Liver (tissue), 9 donors: ENCODE data around the gene BRIX1. TPM values are rescaled to one million over a fixed set of nuclear protein-coding genes. Genes with fewer than 3 reads are reported as not detected.

Experiments
- DNase-seq: peaks from one replicate; pipeline ENCODE4 v3.0.0-alpha.2; 2017; ENCODE audit warnings: low spot score
- H3K27ac ChIP-seq, 2 donors: one replicate each; pipeline ENCODE4 v1.7.0; 2013; ENCODE audit warnings: inconsistent platforms in 2 of 2, low read length in 2 of 2, control low read depth in 1 of 2, low read depth in 1 of 2, mild to moderate bottlenecking in 1 of 2
- H3K27me3 ChIP-seq, 4 donors: one replicate each; pipeline versions ENCODE4 v1.6.1 to v1.7.0; 2013; ENCODE audit warnings: low read length in 3 of 4, inconsistent platforms in 1 of 4, mild to moderate bottlenecking in 1 of 4, moderate library complexity in 1 of 4; ENCODE audit not compliant: control insufficient read depth in 4 of 4, insufficient read depth in 4 of 4
- H3K36me3 ChIP-seq, 4 donors: one replicate each; pipeline versions ENCODE4 v1.6.1 to v1.7.0; 2013; ENCODE audit warnings: low read length in 3 of 4, mild to moderate bottlenecking in 3 of 4, low read depth in 1 of 4, moderate library complexity in 1 of 4; ENCODE audit not compliant: control insufficient read depth in 4 of 4, insufficient read depth in 3 of 4
- H3K4me1 ChIP-seq, 4 donors: one replicate each; pipeline versions ENCODE4 v1.6.1 to v1.7.0; 2013; ENCODE audit warnings: low read length in 3 of 4, mild to moderate bottlenecking in 3 of 4, moderate library complexity in 1 of 4; ENCODE audit not compliant: control insufficient read depth in 4 of 4, insufficient read depth in 4 of 4
- H3K4me3 ChIP-seq, 3 donors: one replicate each; pipeline versions ENCODE4 v1.6.1 to v1.7.0; 2013; ENCODE audit warnings: low read length in 3 of 3, control low read depth in 1 of 3, low read depth in 1 of 3, mild to moderate bottlenecking in 1 of 3
- H3K9ac ChIP-seq, 2 donors: one replicate each; pipeline ENCODE4 v1.7.0; 2013; ENCODE audit warnings: low read length in 2 of 2, mild to moderate bottlenecking in 2 of 2, moderate library complexity in 2 of 2, control low read depth in 1 of 2, low read depth in 1 of 2
- H3K9me3 ChIP-seq, 4 donors: one replicate each; pipeline versions ENCODE4 v1.6.1 to v1.7.0; 2013; ENCODE audit warnings: low read length in 3 of 4; ENCODE audit not compliant: control insufficient read depth in 4 of 4
- EGR1 ChIP-seq, 2 donors: IDR thresholded peaks; 2 replicates each; pipeline ENCODE4 v1.6.1; 2016 to 2018; ENCODE audit warnings: antibody characterized with exemption in 2 of 2, low read depth in 2 of 2
- FOXA1 ChIP-seq: IDR thresholded peaks from 2 replicates; pipeline ENCODE4 v1.6.1; 2016; ENCODE audit warnings: antibody characterized with exemption
- HNF4A ChIP-seq, 2 donors: conservative IDR thresholded peaks; 2 replicates each; pipeline ENCODE4 v1.6.1; 2016; ENCODE audit warnings: antibody characterized with exemption in 2 of 2, mild to moderate bottlenecking in 2 of 2
- HNF4G ChIP-seq: IDR thresholded peaks from 2 replicates; pipeline ENCODE4 v1.6.1; 2016; ENCODE audit warnings: antibody characterized with exemption
- JUND ChIP-seq, 2 donors: IDR thresholded peaks; 2 replicates each; pipeline ENCODE4 v1.6.1; 2016; ENCODE audit warnings: antibody characterized with exemption in 2 of 2
- NR2F2 ChIP-seq: IDR thresholded peaks from 2 replicates; pipeline ENCODE4 v1.6.1; 2016; ENCODE audit warnings: antibody characterized with exemption
- RAD21 ChIP-seq, 2 donors: IDR thresholded peaks; 2 replicates each; pipeline ENCODE4 v1.6.1; 2016; ENCODE audit warnings: antibody characterized with exemption in 2 of 2, mild to moderate bottlenecking in 2 of 2
- TAF1 ChIP-seq: conservative IDR thresholded peaks from 2 replicates; pipeline ENCODE4 v1.6.1; 2016; ENCODE audit warnings: antibody characterized with exemption, mild to moderate bottlenecking
- YY1 ChIP-seq: IDR thresholded peaks from 2 replicates; pipeline ENCODE4 v1.6.1; 2016; ENCODE audit warnings: antibody characterized with exemption, mild to moderate bottlenecking
- WGBS: extraction: QIAGEN DNeasy Blood & Tissue Kit; methylation state at CpG from one replicate; pipeline ENCODE4 v1.1.7; 2013; 5-methylcytosine and 5-hydroxymethylcytosine counted together
- polyA plus RNA-seq, 2 donors: library from polyadenylated mRNA; stranded (reverse) in 1 of 2; unstranded in 1 of 2; fragments of 200-250 nt in 1 of 2; fragments of >200 nt in 1 of 2; fragmentation: Nextera tagmentation in 1 of 2; extraction: Ambion mirVana in 1 of 2; gene quantifications; one replicate each; pipeline versions ENCODE4 v1.2.1 to v1.2.3, GENCODE V29; 2013 to 2015
- total RNA-seq, 2 donors: library from RNA; depleted of rRNA; stranded (reverse); fragments of >200 nt; gene quantifications; one replicate each; pipeline ENCODE4 v1.2.3, GENCODE V29; 2014
- TF ChIP-seq, protein P1 (sequence below): IDR thresholded peaks from 2 replicates; pipeline ENCODE4 v1.6.1; 2016; ENCODE audit warnings: antibody characterized with exemption, mild to moderate bottlenecking
- TF ChIP-seq, protein P2 (sequence below): fragments of 150-350 bp; IDR thresholded peaks from 2 replicates; pipeline ENCODE4 v1.5.1; 2017; ENCODE audit warnings: improper control_type of control experiment, low read depth, low read length; ENCODE audit not compliant: missing input control
- TF ChIP-seq, protein P3 (sequence below): IDR thresholded peaks from 2 replicates; pipeline ENCODE4 v1.6.1; 2016; ENCODE audit warnings: antibody characterized with exemption
- TF ChIP-seq, protein P4 (sequence below): IDR thresholded peaks from 2 replicates; pipeline ENCODE4 v1.6.1; 2016; ENCODE audit warnings: antibody characterized with exemption
- donor health status: healthy.
- donor health status: healthy.
- donor health status: healthy.
- donor health status: healthy.
- donor health status: healthy.

BRIX1 gene
- total and polyA plus RNA-seq, 4 donors = 6.7 to 15.7 (median 10.5) TPM

DNA sequence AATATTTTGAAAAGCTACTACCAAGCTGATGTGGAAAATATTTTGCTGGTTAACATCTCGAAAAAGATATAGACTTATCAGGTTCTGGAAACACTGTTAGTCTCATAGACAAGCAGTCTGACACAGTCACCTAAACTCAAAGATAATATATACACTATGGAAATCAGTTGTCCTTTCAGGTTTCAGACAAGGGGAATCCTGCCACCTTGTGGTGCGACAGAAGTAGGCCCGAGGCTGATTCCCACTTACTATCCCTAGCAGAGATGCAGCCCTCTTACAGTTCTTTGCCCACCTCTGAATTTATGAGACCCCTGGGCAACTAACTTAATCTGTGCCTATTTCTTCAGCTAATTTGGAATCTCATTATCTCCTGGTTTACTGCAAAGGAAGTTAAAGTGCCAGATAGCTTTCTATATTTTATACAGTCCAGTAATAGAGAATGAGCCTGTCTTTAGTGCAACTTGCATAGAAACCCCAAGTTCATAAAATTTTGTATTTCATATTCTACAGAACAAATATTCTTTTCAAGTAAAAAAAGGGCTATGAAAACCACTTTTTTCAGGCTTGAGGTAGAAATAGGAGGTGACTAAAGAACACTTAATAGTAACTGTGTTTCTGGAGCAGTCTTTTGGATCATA lies 17.1 kb upstream of the BRIX1 start:
- DNase-seq = peak; percentile 66
- Histone ChIP-seq H3K36me3 (no peaks in the 10 kb centered on the region), H3K4me1 (no peaks in the 10 kb centered on the region), H3K27me3 (no peaks in the 10 kb centered on the region), H3K9ac (no peak overlapping the region), H3K9me3 (no peaks in the 10 kb centered on the region), H3K4me3 (no peak overlapping the region), H3K27ac (no peak overlapping the region)
- TF ChIP-seq, protein P1, sequence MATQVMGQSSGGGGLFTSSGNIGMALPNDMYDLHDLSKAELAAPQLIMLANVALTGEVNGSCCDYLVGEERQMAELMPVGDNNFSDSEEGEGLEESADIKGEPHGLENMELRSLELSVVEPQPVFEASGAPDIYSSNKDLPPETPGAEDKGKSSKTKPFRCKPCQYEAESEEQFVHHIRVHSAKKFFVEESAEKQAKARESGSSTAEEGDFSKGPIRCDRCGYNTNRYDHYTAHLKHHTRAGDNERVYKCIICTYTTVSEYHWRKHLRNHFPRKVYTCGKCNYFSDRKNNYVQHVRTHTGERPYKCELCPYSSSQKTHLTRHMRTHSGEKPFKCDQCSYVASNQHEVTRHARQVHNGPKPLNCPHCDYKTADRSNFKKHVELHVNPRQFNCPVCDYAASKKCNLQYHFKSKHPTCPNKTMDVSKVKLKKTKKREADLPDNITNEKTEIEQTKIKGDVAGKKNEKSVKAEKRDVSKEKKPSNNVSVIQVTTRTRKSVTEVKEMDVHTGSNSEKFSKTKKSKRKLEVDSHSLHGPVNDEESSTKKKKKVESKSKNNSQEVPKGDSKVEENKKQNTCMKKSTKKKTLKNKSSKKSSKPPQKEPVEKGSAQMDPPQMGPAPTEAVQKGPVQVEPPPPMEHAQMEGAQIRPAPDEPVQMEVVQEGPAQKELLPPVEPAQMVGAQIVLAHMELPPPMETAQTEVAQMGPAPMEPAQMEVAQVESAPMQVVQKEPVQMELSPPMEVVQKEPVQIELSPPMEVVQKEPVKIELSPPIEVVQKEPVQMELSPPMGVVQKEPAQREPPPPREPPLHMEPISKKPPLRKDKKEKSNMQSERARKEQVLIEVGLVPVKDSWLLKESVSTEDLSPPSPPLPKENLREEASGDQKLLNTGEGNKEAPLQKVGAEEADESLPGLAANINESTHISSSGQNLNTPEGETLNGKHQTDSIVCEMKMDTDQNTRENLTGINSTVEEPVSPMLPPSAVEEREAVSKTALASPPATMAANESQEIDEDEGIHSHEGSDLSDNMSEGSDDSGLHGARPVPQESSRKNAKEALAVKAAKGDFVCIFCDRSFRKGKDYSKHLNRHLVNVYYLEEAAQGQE = no peak
- TF ChIP-seq YY1 = no peak
- TF ChIP-seq RAD21 (IDR thresholded peaks at IDR 0.05) = peak; percentile 91 to 95
- TF ChIP-seq, protein P2, sequence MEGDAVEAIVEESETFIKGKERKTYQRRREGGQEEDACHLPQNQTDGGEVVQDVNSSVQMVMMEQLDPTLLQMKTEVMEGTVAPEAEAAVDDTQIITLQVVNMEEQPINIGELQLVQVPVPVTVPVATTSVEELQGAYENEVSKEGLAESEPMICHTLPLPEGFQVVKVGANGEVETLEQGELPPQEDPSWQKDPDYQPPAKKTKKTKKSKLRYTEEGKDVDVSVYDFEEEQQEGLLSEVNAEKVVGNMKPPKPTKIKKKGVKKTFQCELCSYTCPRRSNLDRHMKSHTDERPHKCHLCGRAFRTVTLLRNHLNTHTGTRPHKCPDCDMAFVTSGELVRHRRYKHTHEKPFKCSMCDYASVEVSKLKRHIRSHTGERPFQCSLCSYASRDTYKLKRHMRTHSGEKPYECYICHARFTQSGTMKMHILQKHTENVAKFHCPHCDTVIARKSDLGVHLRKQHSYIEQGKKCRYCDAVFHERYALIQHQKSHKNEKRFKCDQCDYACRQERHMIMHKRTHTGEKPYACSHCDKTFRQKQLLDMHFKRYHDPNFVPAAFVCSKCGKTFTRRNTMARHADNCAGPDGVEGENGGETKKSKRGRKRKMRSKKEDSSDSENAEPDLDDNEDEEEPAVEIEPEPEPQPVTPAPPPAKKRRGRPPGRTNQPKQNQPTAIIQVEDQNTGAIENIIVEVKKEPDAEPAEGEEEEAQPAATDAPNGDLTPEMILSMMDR = peak; percentile 81
- WGBS = 0% methylated on average over 3 of the region's 3 CpGs

DNA sequence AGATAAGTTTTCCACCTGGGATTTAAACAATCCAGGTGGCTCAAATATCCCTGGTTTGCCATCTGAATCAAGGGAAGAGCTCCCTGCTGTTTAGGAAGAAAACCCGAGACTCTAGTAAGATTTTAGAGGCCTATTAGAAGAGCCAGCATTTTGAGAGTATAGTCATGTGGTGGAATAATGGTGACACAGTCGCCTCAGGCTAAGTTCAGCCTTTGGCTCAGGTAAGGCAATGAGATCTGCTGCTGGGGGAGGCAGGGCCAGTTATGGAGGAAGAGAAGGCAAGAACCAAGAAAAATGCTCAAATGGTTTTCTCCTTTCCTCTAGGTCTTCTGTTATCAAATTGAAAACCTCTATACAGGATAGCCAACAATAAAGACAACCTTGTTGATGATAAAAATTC lies 16.4 kb upstream of the BRIX1 start:
- Histone ChIP-seq H3K4me3 (no peak overlapping the region), H3K36me3 (no peaks in the 10 kb centered on the region), H3K27ac (no peak overlapping the region), H3K4me1 (no peaks in the 10 kb centered on the region), H3K9me3 (no peaks in the 10 kb centered on the region), H3K27me3 (no peaks in the 10 kb centered on the region), H3K9ac (no peak overlapping the region)
- no peak for DNase-seq
- no peak for TF ChIP-seq HNF4A (conservative IDR thresholded peaks at IDR 0.05)
- TF ChIP-seq EGR1 (IDR thresholded peaks at IDR 0.05; ENCODE audit: low read depth in 2 of 2) = no peak
- TF ChIP-seq, protein P2 = no peak
- no peak for TF ChIP-seq HNF4G
- TF ChIP-seq, protein P3, sequence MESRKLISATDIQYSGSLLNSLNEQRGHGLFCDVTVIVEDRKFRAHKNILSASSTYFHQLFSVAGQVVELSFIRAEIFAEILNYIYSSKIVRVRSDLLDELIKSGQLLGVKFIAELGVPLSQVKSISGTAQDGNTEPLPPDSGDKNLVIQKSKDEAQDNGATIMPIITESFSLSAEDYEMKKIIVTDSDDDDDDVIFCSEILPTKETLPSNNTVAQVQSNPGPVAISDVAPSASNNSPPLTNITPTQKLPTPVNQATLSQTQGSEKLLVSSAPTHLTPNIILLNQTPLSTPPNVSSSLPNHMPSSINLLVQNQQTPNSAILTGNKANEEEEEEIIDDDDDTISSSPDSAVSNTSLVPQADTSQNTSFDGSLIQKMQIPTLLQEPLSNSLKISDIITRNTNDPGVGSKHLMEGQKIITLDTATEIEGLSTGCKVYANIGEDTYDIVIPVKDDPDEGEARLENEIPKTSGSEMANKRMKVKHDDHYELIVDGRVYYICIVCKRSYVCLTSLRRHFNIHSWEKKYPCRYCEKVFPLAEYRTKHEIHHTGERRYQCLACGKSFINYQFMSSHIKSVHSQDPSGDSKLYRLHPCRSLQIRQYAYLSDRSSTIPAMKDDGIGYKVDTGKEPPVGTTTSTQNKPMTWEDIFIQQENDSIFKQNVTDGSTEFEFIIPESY = no peak
- no peak for TF ChIP-seq NR2F2
- TF ChIP-seq, protein P4, sequence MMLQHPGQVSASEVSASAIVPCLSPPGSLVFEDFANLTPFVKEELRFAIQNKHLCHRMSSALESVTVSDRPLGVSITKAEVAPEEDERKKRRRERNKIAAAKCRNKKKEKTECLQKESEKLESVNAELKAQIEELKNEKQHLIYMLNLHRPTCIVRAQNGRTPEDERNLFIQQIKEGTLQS = no peak
- no peak for TF ChIP-seq FOXA1
- no peak for TF ChIP-seq RAD21 (IDR thresholded peaks at IDR 0.05)
- no peak for TF ChIP-seq TAF1
- TF ChIP-seq JUND (IDR thresholded peaks at IDR 0.05) = no peak
- WGBS = 97% methylated on average over 2 of the region's 2 CpGs
